Measurements from ENCODE around the gene NAALADL2. TPM values are rescaled to one million over a fixed set of nuclear protein-coding genes. Genes with fewer than 3 reads are reported as not detected.

NAALADL2 gene
- total and polyA plus RNA-seq, 2 donors (not counting 1 experiment from before 2014, with no cell fraction given) = not detected

DNA sequence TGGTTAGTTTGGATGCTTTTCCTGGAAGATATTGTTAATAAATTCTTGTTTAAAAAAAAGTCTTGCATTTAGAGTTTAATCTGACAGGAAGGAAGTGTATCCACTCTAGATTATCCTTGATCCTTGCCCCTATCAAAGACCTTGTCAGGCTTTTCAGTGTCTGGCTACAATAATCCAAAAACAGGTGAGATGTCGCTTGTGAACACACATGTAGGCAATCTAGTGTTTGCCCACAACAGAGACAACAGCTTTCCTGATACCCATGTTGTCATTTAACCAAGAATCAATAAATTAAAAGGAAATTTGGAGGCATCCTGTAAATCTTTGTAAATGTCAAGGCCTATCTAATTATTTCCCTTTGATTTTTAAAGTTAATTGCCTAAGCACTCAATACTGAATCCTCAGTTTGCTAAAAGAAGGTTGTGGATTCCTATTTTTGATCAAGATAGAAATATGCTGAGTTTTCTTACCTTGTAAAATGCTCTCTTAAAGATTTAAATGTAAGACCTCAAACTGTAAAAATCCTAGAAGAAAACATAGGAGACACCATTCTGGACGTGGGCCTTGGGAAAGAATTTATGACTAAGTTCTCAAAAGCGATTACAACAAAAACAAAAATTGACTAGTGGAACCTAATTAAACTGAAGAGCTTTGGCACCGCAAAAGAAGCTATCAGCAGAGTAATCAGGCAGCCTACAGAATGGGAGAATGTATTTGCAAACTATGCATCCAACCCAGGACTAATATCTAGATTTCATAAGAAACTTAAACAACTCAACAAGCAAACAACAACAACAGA, 207.7 kb downstream of the NAALADL2 start:
- ATAC-seq (ENCODE audit: low read depth) = no peak

More for the DNA sequence above, 207.7 kb downstream of the NAALADL2 start:
- peaks cover 2% of the 10 kb centered on the region for H3K9me3 Mint-ChIP-seq (ENCODE audit: insufficient read depth)
- Histone ChIP-seq H3K4me3 (ENCODE audit: control extremely low read depth in 1 of 5, extremely low read depth in 1 of 5, insufficient read depth in 1 of 5, low read depth in 2 of 5, low read length in 4 of 5) (no peak overlapping the region), H3K4me2 (replicated peaks; ENCODE audit: low read depth, low read length, poor library complexity, severe bottlenecking) (no peak overlapping the region), H3K9ac (ENCODE audit: low read length) (no peak overlapping the region), H2AFZ (ENCODE audit: insufficient read depth, low read depth, low read length, poor library complexity, severe bottlenecking) (no peak overlapping the region), H3K9me3 (ENCODE audit: control extremely low read depth in 1 of 3, control insufficient read depth in 2 of 3, insufficient read depth in 1 of 3, low read length in 2 of 3) (no peaks in the 10 kb centered on the region), H4K20me1 (ENCODE audit: control insufficient read depth, insufficient read depth, low read length, poor library complexity, severe bottlenecking) (no peaks in the 10 kb centered on the region), H3K27ac (ENCODE audit: low read length in 2 of 2) (no peak overlapping the region), H3K79me2 (ENCODE audit: control insufficient read depth, insufficient read depth, low read length) (no peaks in the 10 kb centered on the region), H3K27me3 (replicated peaks in 1 of 4; ENCODE audit: control extremely low read depth in 1 of 4, control insufficient read depth in 3 of 4, insufficient read depth in 4 of 4, low read length in 3 of 4) (no peaks in the 10 kb centered on the region), H3K4me1 (ENCODE audit: control insufficient read depth in 2 of 2, insufficient read depth in 2 of 2, low read length in 2 of 2) (no peaks in the 10 kb centered on the region), H3K36me3 (replicated peaks in 1 of 2; ENCODE audit: control extremely low read depth in 1 of 2, control insufficient read depth in 1 of 2, extremely low read depth in 1 of 2, insufficient read depth in 2 of 2, low read length in 1 of 2) (no peaks in the 10 kb centered on the region)
- H3K27ac Mint-ChIP-seq = no peak overlapping the region
- CTCF ChIA-PET = no interaction called here
- TF ChIP-seq CTCF (IDR thresholded peaks at IDR 0.05) = no peak
- TF ChIP-seq EZH2 (IDR thresholded peaks at IDR 0.05; ENCODE audit: borderline replicate concordance, insufficient read depth, low read depth, low read length, poor library complexity, severe bottlenecking) = no peak
- DNase-seq = no peak
- no CpG with 5 or more reads among the region's 4 CpGs for WGBS (ENCODE audit: insufficient coverage)
- no peak overlapping the region for H3K4me3 Mint-ChIP-seq
- no peaks in the 10 kb centered on the region for H3K4me1 Mint-ChIP-seq
- H3K27me3 Mint-ChIP-seq = no peaks in the 10 kb centered on the region
- intact Hi-C loops (cut with micrococcal nuclease) = no loop called here
- POLR2A ChIA-PET = no interaction called here

Data from B cell (primary cell).